ENCODE results near the gene DVL1. TPM values are rescaled to one million over a fixed set of nuclear protein-coding genes. Genes with fewer than 3 reads are reported as not detected.

Gene DVL1
- total RNA-seq, 2 experiments from 2014 or later, result 37.6 to 38.6 TPM

- POLR2A ChIA-PET, result no interaction called here
- H3K4me3 Mint-ChIP-seq, result no peak overlapping the region
- CTCF ChIA-PET, result interaction anchor here (1.1 kb wide), 1 partner anchor 13 kb away, joined by 4 read pairs; no protein-coding TSS in a partner anchor
- H3K9me3 Mint-ChIP-seq, result no peaks in the 10 kb centered on the region
- H3K27ac Mint-ChIP-seq, result no peak overlapping the region
- no peaks in the 10 kb centered on the region for H3K27me3 Mint-ChIP-seq
- intact Hi-C loops (cut with micrococcal nuclease), result no loop called here
- H3K36me3 Mint-ChIP-seq, result no peaks in the 10 kb centered on the region
- H3K4me1 Mint-ChIP-seq (ENCODE audit: low read depth), result peaks cover 2% of the 10 kb centered on the region
- no peak for DNase-seq
Observed at GRCh38 chr1:1299686-1300351, 49.4 kb downstream of the DVL1 start.

GRCh38 chr1:1298861-1299685, 50.1 kb downstream of the DVL1 start:
- intact Hi-C loops (cut with micrococcal nuclease), result no loop called here
- Mint-ChIP-seq H3K27me3 (no peaks in the 10 kb centered on the region), H3K36me3 (no peaks in the 10 kb centered on the region), H3K4me1 (ENCODE audit: low read depth) (no peaks in the 10 kb centered on the region), H3K9me3 (no peaks in the 10 kb centered on the region), H3K27ac (no peak overlapping the region), H3K4me3 (no peak overlapping the region)
- CTCF ChIA-PET, result no interaction called here
- no peak for DNase-seq
- POLR2A ChIA-PET, result no interaction called here

- Mint-ChIP-seq H3K4me1 (ENCODE audit: low read depth) (no peaks in the 10 kb centered on the region), H3K9me3 (no peaks in the 10 kb centered on the region), H3K27ac (no peak overlapping the region), H3K4me3 (no peak overlapping the region), H3K36me3 (no peaks in the 10 kb centered on the region), H3K27me3 (no peaks in the 10 kb centered on the region)
- POLR2A ChIA-PET, result no interaction called here
- intact Hi-C loops (cut with micrococcal nuclease), result no loop called here
- CTCF ChIA-PET, result no interaction called here
- no peak for DNase-seq
Observed at GRCh38 chr1:1297802-1298424, 51.3 kb downstream of the DVL1 start.

- Mint-ChIP-seq H3K9me3 (no peaks in the 10 kb centered on the region), H3K4me1 (ENCODE audit: low read depth) (peaks cover 4% of the 10 kb centered on the region), H3K36me3 (no peaks in the 10 kb centered on the region), H3K27me3 (no peaks in the 10 kb centered on the region), H3K4me3 (no peak overlapping the region), H3K27ac (no peak overlapping the region)
- POLR2A ChIA-PET, result no interaction called here
- no peak for DNase-seq
- intact Hi-C loops (cut with micrococcal nuclease), result no loop called here
- CTCF ChIA-PET, result no interaction called here
Observed at GRCh38 chr1:1296070-1297061, 52.9 kb downstream of the DVL1 start.

GRCh38 chr1:1295154-1295923, 53.9 kb downstream of the DVL1 start:
- no peaks in the 10 kb centered on the region for H3K9me3 Mint-ChIP-seq
- no peak overlapping the region for H3K27ac Mint-ChIP-seq
- ChIA-PET CTCF (no interaction called here), POLR2A (interaction anchor here (0.6 to 0.7 kb wide), 2 partner anchors 19 to 26 kb away, joined by 3 read pairs; no protein-coding TSS in a partner anchor)
- DNase-seq, result no peak
- H3K4me1 Mint-ChIP-seq (ENCODE audit: low read depth), result peaks cover 4% of the 10 kb centered on the region
- no peak overlapping the region for H3K4me3 Mint-ChIP-seq
- no peaks in the 10 kb centered on the region for H3K27me3 Mint-ChIP-seq
- intact Hi-C loops (cut with micrococcal nuclease), result no loop called here
- no peaks in the 10 kb centered on the region for H3K36me3 Mint-ChIP-seq

GRCh38 chr1:1294250-1294890, 54.8 kb downstream of the DVL1 start:
- CTCF ChIA-PET, result no interaction called here
- POLR2A ChIA-PET, result interaction anchor here (0.7 kb wide), 1 partner anchor 20 kb away, joined by 3 read pairs; no protein-coding TSS in a partner anchor
- Mint-ChIP-seq H3K27ac (no peak overlapping the region), H3K4me1 (ENCODE audit: low read depth) (peaks cover 4% of the 10 kb centered on the region), H3K36me3 (no peaks in the 10 kb centered on the region), H3K9me3 (no peaks in the 10 kb centered on the region), H3K4me3 (no peak overlapping the region), H3K27me3 (no peaks in the 10 kb centered on the region)
- intact Hi-C loops (cut with micrococcal nuclease), result no loop called here
- DNase-seq, result no peak

- no peak overlapping the region for H3K27ac Mint-ChIP-seq
- ChIA-PET CTCF (no interaction called here), POLR2A (no interaction called here)
- H3K27me3 Mint-ChIP-seq, result no peaks in the 10 kb centered on the region
- no peaks in the 10 kb centered on the region for H3K36me3 Mint-ChIP-seq
- intact Hi-C loops (cut with micrococcal nuclease), result no loop called here
- H3K4me3 Mint-ChIP-seq, result no peak overlapping the region
- DNase-seq, result no peak
- H3K9me3 Mint-ChIP-seq, result no peaks in the 10 kb centered on the region
- peaks cover 4% of the 10 kb centered on the region for H3K4me1 Mint-ChIP-seq (ENCODE audit: low read depth)
Observed at GRCh38 chr1:1293263-1294249, 55.7 kb downstream of the DVL1 start.

- POLR2A ChIA-PET, result no interaction called here
- CTCF ChIA-PET, result interaction anchor here (1.8 kb wide), 1 partner anchor 175 kb away, joined by 13 read pairs; no protein-coding TSS in a partner anchor
- H3K27ac Mint-ChIP-seq, result no peak overlapping the region
- H3K27me3 Mint-ChIP-seq, result no peaks in the 10 kb centered on the region
- intact Hi-C loops (cut with micrococcal nuclease), result no loop called here
- H3K4me1 Mint-ChIP-seq (ENCODE audit: low read depth), result peaks cover 4% of the 10 kb centered on the region
- H3K9me3 Mint-ChIP-seq, result no peaks in the 10 kb centered on the region
- H3K36me3 Mint-ChIP-seq, result no peaks in the 10 kb centered on the region
- no peak overlapping the region for H3K4me3 Mint-ChIP-seq
- DNase-seq, result no peak
Observed at GRCh38 chr1:1292851-1293250, 56.4 kb downstream of the DVL1 start.

GRCh38 chr1:1292442-1292779, 56.8 kb downstream of the DVL1 start:
- Mint-ChIP-seq H3K27ac (no peak overlapping the region), H3K36me3 (no peaks in the 10 kb centered on the region), H3K4me1 (ENCODE audit: low read depth) (peaks cover 4% of the 10 kb centered on the region), H3K27me3 (no peaks in the 10 kb centered on the region), H3K9me3 (no peaks in the 10 kb centered on the region), H3K4me3 (no peak overlapping the region)
- DNase-seq, result no peak
- POLR2A ChIA-PET, result no interaction called here
- CTCF ChIA-PET, result interaction anchor here (1.1 to 2.8 kb wide), 6 partner anchors 83 to 259 kb away, joined by 5 to 74 read pairs (median 6); partner anchors contain the start of gene AURKAIP1
- intact Hi-C loops (cut with micrococcal nuclease), result no loop called here
